SK-N-SH (cell line): ENCODE results near the gene ZBTB49.

Experiments used
- CTCF ChIP-seq: fragments of 200-600 bp; sonication (generic); IDR thresholded peaks from 2 replicates; pipeline ENCODE4 v1.6.1; 2017; ENCODE audit warnings: antibody characterized with exemption, mild to moderate bottlenecking, moderate library complexity
- EZH2phosphoT487 ChIP-seq: fragments of 200-600 bp; sonication (generic); IDR thresholded peaks from 2 replicates; pipeline ENCODE4 v1.6.1; 2017; ENCODE audit warnings: low read depth, mixed run types, mild to moderate bottlenecking, antibody characterized with exemption, moderate library complexity, borderline replicate concordance
- JUND ChIP-seq: IDR thresholded peaks from 2 replicates; pipeline ENCODE4 v1.4.0; 2012
- POLR2AphosphoS5 ChIP-seq: IDR thresholded peaks from 2 replicates; pipeline ENCODE4 v1.6.1; 2012; ENCODE audit warnings: low read depth, low read length
- RAD21 ChIP-seq: IDR thresholded peaks from 2 replicates; pipeline ENCODE4 v1.6.1; 2012; ENCODE audit warnings: mild to moderate bottlenecking, low read length
- RFX5 ChIP-seq: IDR thresholded peaks from 2 replicates; pipeline ENCODE4 v1.6.1; 2012; ENCODE audit warnings: mild to moderate bottlenecking, improper control_type of control experiment, low read length
- SIN3A ChIP-seq: IDR thresholded peaks from 2 replicates; pipeline ENCODE4 v1.6.1; 2012; ENCODE audit warnings: low read depth, mild to moderate bottlenecking, low read length, moderate library complexity, borderline replicate concordance
- TF ChIP-seq, protein P1 (sequence below): IDR thresholded peaks from 2 replicates; pipeline ENCODE4 v1.4.0; 2012; ENCODE audit warnings: low read depth, borderline replicate concordance
- TF ChIP-seq, protein P2 (sequence below): fragments of 150-350 bp; IDR thresholded peaks from 2 replicates; pipeline ENCODE4 v1.6.1; 2016; ENCODE audit warnings: mild to moderate bottlenecking, low read depth, low read length
- TF ChIP-seq, protein P3 (sequence below): IDR thresholded peaks from 2 replicates; pipeline ENCODE4 v1.6.1; 2012; ENCODE audit warnings: mild to moderate bottlenecking, low read depth, low read length, moderate library complexity

DNA sequence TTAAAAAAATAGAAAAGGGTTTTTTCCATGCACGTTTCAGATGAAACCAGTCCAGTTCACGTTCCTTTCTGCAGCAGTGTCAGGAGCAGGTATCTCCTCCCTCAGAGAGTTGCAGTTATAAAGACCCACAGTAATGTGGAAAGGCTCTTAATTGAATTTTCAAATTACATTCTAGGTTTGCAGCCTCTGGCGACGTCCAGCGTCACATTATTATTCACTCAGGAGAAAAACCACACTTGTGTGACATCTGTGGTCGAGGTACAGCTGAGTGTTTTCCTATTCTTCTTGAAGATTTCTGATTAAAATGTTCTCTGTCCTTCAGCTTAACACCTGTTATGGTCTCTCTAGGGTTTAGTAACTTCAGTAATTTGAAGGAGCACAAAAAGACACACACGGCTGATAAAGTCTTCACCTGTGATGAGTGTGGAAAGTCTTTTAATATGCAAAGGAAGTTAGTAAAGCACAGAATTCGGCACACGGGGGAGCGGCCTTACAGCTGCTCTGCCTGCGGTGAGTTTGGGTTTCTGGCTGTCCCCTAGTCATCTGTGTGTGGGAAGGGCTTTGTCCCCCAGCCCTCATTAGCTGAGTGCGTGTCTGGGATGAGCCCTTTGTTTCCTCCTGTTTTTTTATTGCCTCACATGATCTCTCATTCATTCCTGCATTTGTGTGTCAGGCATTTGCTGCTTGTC is 25.6 kb downstream of the ZBTB49 start:
- TF ChIP-seq SIN3A (no peak), CTCF (no peak), POLR2AphosphoS5 (no peak), RAD21 (no peak), RFX5 (no peak), JUND (no peak), EZH2phosphoT487 (no peak)
- TF ChIP-seq, protein P1, sequence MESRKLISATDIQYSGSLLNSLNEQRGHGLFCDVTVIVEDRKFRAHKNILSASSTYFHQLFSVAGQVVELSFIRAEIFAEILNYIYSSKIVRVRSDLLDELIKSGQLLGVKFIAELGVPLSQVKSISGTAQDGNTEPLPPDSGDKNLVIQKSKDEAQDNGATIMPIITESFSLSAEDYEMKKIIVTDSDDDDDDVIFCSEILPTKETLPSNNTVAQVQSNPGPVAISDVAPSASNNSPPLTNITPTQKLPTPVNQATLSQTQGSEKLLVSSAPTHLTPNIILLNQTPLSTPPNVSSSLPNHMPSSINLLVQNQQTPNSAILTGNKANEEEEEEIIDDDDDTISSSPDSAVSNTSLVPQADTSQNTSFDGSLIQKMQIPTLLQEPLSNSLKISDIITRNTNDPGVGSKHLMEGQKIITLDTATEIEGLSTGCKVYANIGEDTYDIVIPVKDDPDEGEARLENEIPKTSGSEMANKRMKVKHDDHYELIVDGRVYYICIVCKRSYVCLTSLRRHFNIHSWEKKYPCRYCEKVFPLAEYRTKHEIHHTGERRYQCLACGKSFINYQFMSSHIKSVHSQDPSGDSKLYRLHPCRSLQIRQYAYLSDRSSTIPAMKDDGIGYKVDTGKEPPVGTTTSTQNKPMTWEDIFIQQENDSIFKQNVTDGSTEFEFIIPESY = no peak
- TF ChIP-seq, protein P2, sequence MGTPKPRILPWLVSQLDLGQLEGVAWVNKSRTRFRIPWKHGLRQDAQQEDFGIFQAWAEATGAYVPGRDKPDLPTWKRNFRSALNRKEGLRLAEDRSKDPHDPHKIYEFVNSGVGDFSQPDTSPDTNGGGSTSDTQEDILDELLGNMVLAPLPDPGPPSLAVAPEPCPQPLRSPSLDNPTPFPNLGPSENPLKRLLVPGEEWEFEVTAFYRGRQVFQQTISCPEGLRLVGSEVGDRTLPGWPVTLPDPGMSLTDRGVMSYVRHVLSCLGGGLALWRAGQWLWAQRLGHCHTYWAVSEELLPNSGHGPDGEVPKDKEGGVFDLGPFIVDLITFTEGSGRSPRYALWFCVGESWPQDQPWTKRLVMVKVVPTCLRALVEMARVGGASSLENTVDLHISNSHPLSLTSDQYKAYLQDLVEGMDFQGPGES = no peak
- TF ChIP-seq, protein P3, sequence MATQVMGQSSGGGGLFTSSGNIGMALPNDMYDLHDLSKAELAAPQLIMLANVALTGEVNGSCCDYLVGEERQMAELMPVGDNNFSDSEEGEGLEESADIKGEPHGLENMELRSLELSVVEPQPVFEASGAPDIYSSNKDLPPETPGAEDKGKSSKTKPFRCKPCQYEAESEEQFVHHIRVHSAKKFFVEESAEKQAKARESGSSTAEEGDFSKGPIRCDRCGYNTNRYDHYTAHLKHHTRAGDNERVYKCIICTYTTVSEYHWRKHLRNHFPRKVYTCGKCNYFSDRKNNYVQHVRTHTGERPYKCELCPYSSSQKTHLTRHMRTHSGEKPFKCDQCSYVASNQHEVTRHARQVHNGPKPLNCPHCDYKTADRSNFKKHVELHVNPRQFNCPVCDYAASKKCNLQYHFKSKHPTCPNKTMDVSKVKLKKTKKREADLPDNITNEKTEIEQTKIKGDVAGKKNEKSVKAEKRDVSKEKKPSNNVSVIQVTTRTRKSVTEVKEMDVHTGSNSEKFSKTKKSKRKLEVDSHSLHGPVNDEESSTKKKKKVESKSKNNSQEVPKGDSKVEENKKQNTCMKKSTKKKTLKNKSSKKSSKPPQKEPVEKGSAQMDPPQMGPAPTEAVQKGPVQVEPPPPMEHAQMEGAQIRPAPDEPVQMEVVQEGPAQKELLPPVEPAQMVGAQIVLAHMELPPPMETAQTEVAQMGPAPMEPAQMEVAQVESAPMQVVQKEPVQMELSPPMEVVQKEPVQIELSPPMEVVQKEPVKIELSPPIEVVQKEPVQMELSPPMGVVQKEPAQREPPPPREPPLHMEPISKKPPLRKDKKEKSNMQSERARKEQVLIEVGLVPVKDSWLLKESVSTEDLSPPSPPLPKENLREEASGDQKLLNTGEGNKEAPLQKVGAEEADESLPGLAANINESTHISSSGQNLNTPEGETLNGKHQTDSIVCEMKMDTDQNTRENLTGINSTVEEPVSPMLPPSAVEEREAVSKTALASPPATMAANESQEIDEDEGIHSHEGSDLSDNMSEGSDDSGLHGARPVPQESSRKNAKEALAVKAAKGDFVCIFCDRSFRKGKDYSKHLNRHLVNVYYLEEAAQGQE = no peak
